Skeletal muscle satellite cell (primary cell): Measurements from ENCODE around the gene SUMF2.

Source experiments
- H3K27me3 ChIP-seq: 2 replicates; pipeline ENCODE4 v1.7.0; 2013; ENCODE audit warnings: low read length; ENCODE audit not compliant: control insufficient read depth, insufficient read depth
- H3K36me3 ChIP-seq: 2 replicates; pipeline ENCODE4 v1.7.0; 2013; ENCODE audit warnings: mild to moderate bottlenecking, control low read depth, low read length; ENCODE audit not compliant: insufficient read depth
- H3K4me1 ChIP-seq: 2 replicates; pipeline ENCODE4 v1.7.0; 2013; ENCODE audit warnings: low read length; ENCODE audit not compliant: control insufficient read depth, insufficient read depth
- H3K4me2 ChIP-seq: 2 replicates; pipeline ENCODE4 v1.7.0; 2013; ENCODE audit warnings: mild to moderate bottlenecking, low read length
- H3K4me3 ChIP-seq: 2 replicates; pipeline ENCODE4 v1.7.0; 2013; ENCODE audit warnings: low read length
- H3K9ac ChIP-seq: 2 replicates; pipeline ENCODE4 v1.7.0; 2013; ENCODE audit warnings: mild to moderate bottlenecking, low read depth, low read length, moderate library complexity
- H3K9me3 ChIP-seq: replicated peaks from 2 replicates; pipeline ENCODE4 v1.7.0; 2013; ENCODE audit warnings: mild to moderate bottlenecking, control low read depth, low read length
- small RNA-seq: library from RNA; depleted of rRNA; stranded (forward); fragments of <200 nt; gene quantifications from one replicate; pipeline ENCODE3, GENCODE V24; 2012

SUMF2 gene

GRCh38 chr7:56115852-56116538, 51.9 kb downstream of the SUMF2 start, which contains the start of gene NUPR2:
Gene NUPR2 (minus strand): TSS chr7:56116417. CDS start chr7:56116314, 103 bp downstream.
- Histone ChIP-seq H3K4me2 (no peak within 1 kb of the TSS), H3K36me3 (no peaks in the 10 kb centered on the region), H3K9me3 (no peaks in the 10 kb centered on the region), H3K4me1 (no peaks in the 10 kb centered on the region), H3K9ac (no peak within 1 kb of the TSS), H3K4me3 (no peak within 1 kb of the TSS), H3K27me3 (peaks cover 5% of the 10 kb centered on the region)

GRCh38 chr7:56121440-56121839, 57.4 kb downstream of the SUMF2 start:
- Histone ChIP-seq H3K4me1 (no peaks in the 10 kb centered on the region), H3K4me2 (no peak overlapping the region), H3K27me3 (peaks cover 4% of the 10 kb centered on the region), H3K9me3 (no peaks in the 10 kb centered on the region), H3K36me3 (no peaks in the 10 kb centered on the region), H3K4me3 (no peak overlapping the region), H3K9ac (no peak overlapping the region)

DNA sequence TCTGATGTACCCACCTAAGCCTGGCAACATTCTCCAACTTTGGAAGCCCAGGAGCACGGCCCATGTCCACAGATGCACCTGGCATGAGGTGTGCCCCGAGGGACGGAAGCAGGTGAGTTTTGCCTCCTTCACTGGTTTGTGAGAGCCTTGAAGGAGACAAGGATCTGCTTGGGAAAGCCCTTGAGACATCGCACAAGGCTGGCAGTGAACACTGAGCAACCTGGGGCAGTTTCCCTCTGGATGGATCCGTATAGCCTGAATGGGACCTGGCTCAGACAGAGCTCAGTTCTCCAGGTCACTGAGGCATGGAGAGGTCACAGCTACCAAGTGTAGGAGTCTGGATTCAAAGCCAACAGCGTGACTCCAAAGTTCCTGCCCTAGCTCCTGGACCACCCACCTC, 60.9 kb downstream of the SUMF2 start:
- no peaks in the 10 kb centered on the region for H3K9me3 ChIP-seq
- H3K27me3 ChIP-seq = no peaks in the 10 kb centered on the region
- H3K36me3 ChIP-seq = no peaks in the 10 kb centered on the region
- no peak overlapping the region for H3K4me2 ChIP-seq
- no peak overlapping the region for H3K4me3 ChIP-seq
- no peaks in the 10 kb centered on the region for H3K4me1 ChIP-seq
- H3K9ac ChIP-seq = no peak overlapping the region

- Histone ChIP-seq H3K36me3 (no peaks in the 10 kb centered on the region), H3K9me3 (no peaks in the 10 kb centered on the region), H3K27me3 (no peaks in the 10 kb centered on the region), H3K4me1 (no peaks in the 10 kb centered on the region), H3K9ac (no peak overlapping the region), H3K4me2 (no peak overlapping the region), H3K4me3 (no peak overlapping the region)
Observed at GRCh38 chr7:56125831-56126230, 61.7 kb downstream of the SUMF2 start.

DNA sequence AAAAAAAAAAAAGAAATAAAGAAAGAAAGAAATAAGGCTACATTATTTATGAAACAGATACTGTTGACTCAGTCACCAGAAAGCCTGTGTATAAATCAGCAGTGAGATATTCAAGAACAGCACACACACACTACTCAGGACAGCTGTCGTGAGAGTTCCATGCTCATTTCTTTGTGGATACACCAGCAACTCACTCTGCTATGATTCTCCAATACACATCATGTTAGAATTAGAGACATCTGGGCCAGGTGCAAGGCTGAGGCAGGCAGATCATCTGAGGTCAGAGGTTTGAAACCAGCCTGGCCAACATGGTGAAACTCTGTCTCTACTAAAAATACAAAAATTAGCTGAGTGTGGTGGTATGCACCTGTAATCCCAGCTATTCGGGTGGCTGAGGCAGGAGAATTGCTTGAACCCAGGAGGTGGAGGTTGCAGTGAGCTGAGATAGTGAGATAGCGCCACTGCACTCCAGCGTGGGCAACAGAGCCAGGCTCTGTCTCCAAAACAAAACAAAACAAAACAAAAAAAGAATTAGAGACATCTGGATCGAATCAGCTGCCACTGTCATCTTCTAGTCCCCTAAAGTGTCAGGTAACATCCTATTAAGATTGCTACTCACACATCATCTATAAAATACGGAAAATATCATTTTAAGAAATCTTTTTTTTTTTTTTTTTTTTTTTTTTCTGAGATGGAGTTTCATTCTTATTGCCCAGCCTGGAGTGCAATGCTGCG, 63.3 kb downstream of the SUMF2 start:
- Histone ChIP-seq H3K4me2 (no peak overlapping the region), H3K4me1 (no peaks in the 10 kb centered on the region), H3K36me3 (no peaks in the 10 kb centered on the region), H3K27me3 (no peaks in the 10 kb centered on the region), H3K9me3 (no peaks in the 10 kb centered on the region), H3K9ac (no peak overlapping the region), H3K4me3 (no peak overlapping the region)

Small RNA genes lying within 50 kb of the gene (small RNA-seq; reads per million reads assigned to genes)
- gene SNORA15 = 0.77 reads per million, percentile 14 among the genes with 10 or more reads in this experiment
- gene SNORA22B = 0.70 reads per million, percentile 8 among the genes with 10 or more reads in this experiment
